SK-N-MC (cell line): ENCODE results near the gene P2RX1.

Experiments
- EZH2 ChIP-seq: fragments of 200-600 bp; sonication (generic); IDR thresholded peaks from one replicate; pipeline ENCODE4 v1.6.1; 2017; ENCODE audit warnings: antibody characterized with exemption
- POLR2AphosphoS5 ChIP-seq: IDR thresholded peaks from 2 replicates; pipeline ENCODE4 v1.6.1; 2012; ENCODE audit warnings: mild to moderate bottlenecking, low read depth, low read length, borderline replicate concordance

DNA sequence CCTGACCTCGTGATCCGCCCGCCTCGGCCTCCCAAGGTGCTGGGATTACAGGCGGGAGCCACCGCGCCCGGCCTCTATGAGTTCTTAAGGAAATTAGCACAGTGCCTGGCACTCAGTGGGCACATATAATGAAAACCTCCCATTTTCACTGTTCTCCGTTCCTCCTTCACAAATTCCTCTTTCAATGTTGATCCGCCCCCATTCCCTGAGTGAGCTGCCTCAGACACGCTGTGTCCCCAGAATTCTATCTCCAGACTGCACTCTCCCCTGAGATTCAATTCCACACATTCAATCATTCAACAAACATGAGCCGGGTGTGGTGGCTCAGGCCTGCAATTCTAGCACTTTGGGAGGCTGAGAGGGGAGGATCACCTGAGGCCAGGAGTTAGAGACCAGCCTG is 7.0 kb downstream of the P2RX1 start:
- no peak for TF ChIP-seq POLR2AphosphoS5
- TF ChIP-seq EZH2 = no peak
